Cardiac atrium fibroblast (primary cell): Measurements from ENCODE around the gene BLMH. TPM values are rescaled to one million over a fixed set of nuclear protein-coding genes. Genes with fewer than 3 reads are reported as not detected.

Experiments
- total RNA-seq: library from RNA; depleted of rRNA; stranded (reverse); fragments of >200 nt; gene quantifications from 2 replicates; pipeline ENCODE4 v1.2.3, GENCODE V29; 2015

BLMH gene
- 28.5 and 48.4 TPM in 2 replicates for total RNA-seq

GRCh38 chr17:30291543-30292285 lies at the start of gene BLMH:
TSS of gene BLMH (minus strand) at chr17:30291944. CDS start at chr17:30291819, 125 bp downstream.

GRCh38 chr17:30333503-30334360 lies 42.0 kb upstream of the BLMH start, which contains the start of gene TMIGD1:
TSS of gene TMIGD1 (minus strand) at chr17:30334057. CDS start at chr17:30332133, 1,924 bp downstream.

GRCh38 chr17:30235386-30236296 lies 56.1 kb downstream of the BLMH start, which contains the start of gene SLC6A4:
TSS of gene SLC6A4 (minus strand) at chr17:30235697. CDS start at chr17:30221958, 13,739 bp downstream.

Other genes starting within 250 kb of the BLMH start
- gene NSRP1, start 175.1 kb downstream of the BLMH start, total RNA-seq: 5.7 and 9.4 TPM in 2 replicates
- 56.9 and 61.4 TPM in 2 replicates for gene SLC6A4, start 56.2 kb downstream of the BLMH start, total RNA-seq
- gene TMIGD1, start 42.1 kb upstream of the BLMH start, total RNA-seq: not detected in 2 replicates
- 336 and 361 TPM in 2 replicates for gene CPD, start 87.0 kb upstream of the BLMH start, total RNA-seq
- gene GOSR1, start 185.5 kb upstream of the BLMH start, total RNA-seq: 17.5 and 38.8 TPM in 2 replicates